DND-41 (cell line): Measurements from ENCODE around the gene CLP1.

Experiments
- CTCF ChIP-seq: IDR thresholded peaks from 2 replicates; pipeline ENCODE4 v1.5.1; 2012; ENCODE audit warnings: borderline replicate concordance, low read length, moderate library complexity, mild to moderate bottlenecking; ENCODE audit not compliant: poor library complexity, severe bottlenecking; ENCODE audit errors: extremely low read depth
- EZH2 ChIP-seq: IDR thresholded peaks from 3 replicates; pipeline ENCODE4 v1.6.1; 2012; ENCODE audit warnings: borderline replicate concordance, low read depth, mild to moderate bottlenecking, moderate library complexity, low read length, inconsistent platforms; ENCODE audit not compliant: severe bottlenecking

DNA sequence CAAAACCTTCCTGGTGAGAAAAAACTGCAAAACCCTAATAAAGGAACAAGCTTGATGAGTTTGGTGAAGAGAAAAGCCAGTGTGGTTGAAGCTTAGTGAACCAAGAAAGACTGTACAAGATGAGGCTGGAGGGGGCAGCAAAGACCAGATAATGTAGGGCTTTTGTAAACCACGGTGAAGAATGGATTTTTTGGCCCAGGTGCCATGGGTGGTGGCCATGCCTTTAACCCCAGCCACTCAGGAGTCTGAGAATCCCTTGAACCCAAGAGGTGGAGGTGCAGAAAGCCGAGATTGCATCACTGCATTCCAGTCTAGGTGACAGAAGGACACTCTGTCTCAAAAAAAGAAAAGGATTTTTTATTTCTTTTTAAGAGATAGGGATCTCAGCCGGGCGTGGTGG, 5.3 kb downstream of the CLP1 start:
- TF ChIP-seq CTCF (peak; percentile 48), EZH2 (no peak)
